HG03103 (cell line): ENCODE data around the gene HDAC1.

ENCODE experiments used
- ATAC-seq: cut with Tn5 transposase; IDR thresholded peaks from one replicate; pipeline ENCODE4 v1.9.1; 2021; ENCODE audit warnings: low read depth; ENCODE audit not compliant: unreplicated experiment

HDAC1 gene

GRCh38 chr1:32321712-32322291, 29.9 kb downstream of the HDAC1 start:
- ATAC-seq = no peak

GRCh38 chr1:32327204-32327603, 35.3 kb downstream of the HDAC1 start:
- no peak for ATAC-seq

GRCh38 chr1:32329931-32330466, 38.1 kb downstream of the HDAC1 start:
- ATAC-seq = no peak

GRCh38 chr1:32330558-32331151, 38.8 kb downstream of the HDAC1 start:
- ATAC-seq = no peak

GRCh38 chr1:32331549-32331948, 39.7 kb downstream of the HDAC1 start:
- ATAC-seq = no peak

GRCh38 chr1:32332290-32333079, 40.6 kb downstream of the HDAC1 start:
- ATAC-seq = no peak

- no peak for ATAC-seq
Observed at GRCh38 chr1:32333251-32333963, 41.5 kb downstream of the HDAC1 start.

- no peak for ATAC-seq
Observed at GRCh38 chr1:32334274-32334861, 42.5 kb downstream of the HDAC1 start.

GRCh38 chr1:32334864-32335534, 43.1 kb downstream of the HDAC1 start:
- ATAC-seq = no peak

- no peak for ATAC-seq
Observed at GRCh38 chr1:32335535-32335789, 43.6 kb downstream of the HDAC1 start.

GRCh38 chr1:32335790-32336590, 44.1 kb downstream of the HDAC1 start, which contains the start of gene MARCKSL1:
TSS of gene MARCKSL1 (minus strand) at chr1:32336233. CDS start at chr1:32336033, 200 bp downstream.
- ATAC-seq = no peak

- no peak for ATAC-seq
Observed at GRCh38 chr1:32336591-32336932, 44.7 kb downstream of the HDAC1 start.

GRCh38 chr1:32336963-32337675, 45.2 kb downstream of the HDAC1 start:
- ATAC-seq = no peak

- no peak for ATAC-seq
Observed at GRCh38 chr1:32337855-32338636, 46.2 kb downstream of the HDAC1 start.

- no peak for ATAC-seq
Observed at GRCh38 chr1:32338637-32339145, 46.8 kb downstream of the HDAC1 start.

- ATAC-seq = no peak
Observed at GRCh38 chr1:32339363-32339978, 47.6 kb downstream of the HDAC1 start.

GRCh38 chr1:32341186-32341757, 49.4 kb downstream of the HDAC1 start:
- ATAC-seq = no peak
